GM10847 (cell line): Measurements from ENCODE around the gene SNAP91.

ENCODE experiments used
- POLR2A ChIP-seq: IDR thresholded peaks from 2 replicates; pipeline ENCODE4 v1.6.1; 2011; ENCODE audit not compliant: insufficient read length; ENCODE audit errors: extremely low read depth

SNAP91 gene

GRCh38 chr6:83677791-83678190 is 31.1 kb downstream of the SNAP91 start:
- TF ChIP-seq POLR2A, result no peak

- no peak for TF ChIP-seq POLR2A
Observed at GRCh38 chr6:83637953-83638352, 70.9 kb downstream of the SNAP91 start.

DNA sequence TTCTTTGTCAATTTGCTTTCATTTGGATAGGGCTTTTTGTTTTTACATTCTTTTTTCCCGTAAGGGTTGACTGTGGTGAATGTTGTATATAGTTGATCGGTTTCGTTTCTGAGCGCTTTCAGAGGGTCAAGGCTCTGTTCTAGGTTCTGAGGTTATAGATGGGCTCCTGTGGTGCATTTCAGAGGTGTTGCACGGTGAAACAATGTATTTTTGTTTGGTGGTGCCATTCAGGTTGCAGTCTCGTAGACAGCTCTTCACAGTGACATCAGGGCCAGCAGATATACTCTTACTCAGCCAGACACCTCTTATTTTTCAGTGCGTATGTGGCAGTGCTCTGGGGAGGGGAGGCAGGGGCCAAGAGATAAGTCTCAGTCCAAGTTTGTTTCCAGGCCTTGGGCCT is 72.1 kb downstream of the SNAP91 start:
- no peak for TF ChIP-seq POLR2A

- TF ChIP-seq POLR2A, result no peak
Observed at GRCh38 chr6:83633609-83634008, 75.3 kb downstream of the SNAP91 start.

DNA sequence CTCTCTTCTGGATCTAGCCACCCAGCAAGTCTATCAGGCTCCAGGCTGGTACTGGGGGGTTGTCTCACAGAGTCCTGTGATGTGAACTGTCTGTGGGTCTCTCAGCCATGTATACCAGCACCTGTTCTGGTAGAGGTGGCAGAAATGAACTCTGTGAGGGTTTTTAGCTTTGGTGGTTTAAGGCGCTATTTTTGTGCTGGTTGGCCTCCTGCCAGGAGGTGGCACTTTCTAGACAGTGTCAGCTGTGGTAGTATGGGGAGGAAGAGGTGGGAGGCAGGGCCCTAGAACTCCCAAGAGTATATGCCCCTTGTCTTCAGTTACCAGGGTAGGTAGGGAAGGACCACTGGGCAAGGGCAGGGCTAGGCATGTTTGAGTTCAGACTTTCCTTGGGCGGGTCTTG is 75.8 kb downstream of the SNAP91 start:
- no peak for TF ChIP-seq POLR2A

DNA sequence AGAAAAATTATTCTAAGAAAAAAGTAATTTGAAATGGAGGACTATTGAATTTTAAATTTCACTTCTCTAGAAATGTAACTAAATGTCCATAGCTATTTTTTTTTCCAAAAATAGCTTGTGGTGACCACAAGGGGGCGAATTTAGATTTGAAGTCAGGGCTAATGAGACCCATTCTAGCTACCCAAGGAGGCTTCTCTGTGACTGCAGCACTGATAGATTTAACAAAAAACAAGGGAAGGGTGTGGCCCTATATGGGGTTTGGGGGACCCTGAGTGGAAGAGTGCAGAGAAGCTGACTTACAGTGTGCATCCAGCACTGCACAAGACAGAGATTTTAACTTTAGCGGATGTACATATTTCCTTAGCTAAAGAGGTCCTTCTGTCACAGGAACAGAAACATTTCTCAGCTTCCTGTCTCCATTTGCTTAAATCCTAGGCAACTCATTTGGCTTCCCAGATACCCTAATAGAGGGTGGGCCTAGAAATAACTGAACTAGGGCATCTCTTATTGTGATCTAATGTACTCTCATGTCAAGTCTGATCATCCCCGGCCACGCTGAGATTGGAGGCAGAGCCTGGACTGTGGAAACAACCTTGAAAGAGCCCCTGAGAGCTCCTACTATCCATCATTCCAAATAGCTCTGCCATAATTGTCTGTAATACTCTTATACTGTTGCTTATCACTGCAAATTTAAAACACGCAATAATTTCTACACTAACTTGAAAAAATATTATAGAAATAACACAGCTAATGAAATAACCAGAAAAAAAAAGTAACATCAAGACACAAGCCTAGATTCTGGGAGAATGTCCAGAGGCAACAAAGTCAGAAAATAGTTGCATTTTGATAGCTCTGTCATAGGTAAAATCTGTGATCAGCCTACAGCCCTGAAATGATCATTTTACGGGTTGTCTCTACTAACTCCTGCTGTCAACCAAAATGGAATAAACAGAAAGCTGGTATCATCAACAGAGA is 93.6 kb downstream of the SNAP91 start:
- no peak for TF ChIP-seq POLR2A

- no peak for TF ChIP-seq POLR2A
Observed at GRCh38 chr6:83613378-83613777, 95.5 kb downstream of the SNAP91 start.

DNA sequence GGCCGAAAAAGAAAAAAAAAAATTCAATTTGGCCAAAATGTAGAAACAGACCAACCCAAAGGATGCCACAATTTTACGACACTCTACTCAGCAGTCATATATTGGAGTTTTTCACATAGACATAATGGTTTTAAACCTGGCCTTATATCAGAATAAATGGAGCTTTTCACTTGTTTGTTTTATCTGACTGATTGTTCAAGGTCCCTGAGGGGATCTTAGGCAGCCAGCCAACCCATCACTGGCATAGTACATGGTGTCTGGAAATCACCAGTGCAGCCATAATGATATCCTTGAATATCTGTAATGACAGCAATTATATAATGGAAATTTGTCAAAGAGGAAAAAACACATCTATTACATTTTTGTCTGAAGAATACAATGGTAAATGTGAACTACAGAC is 99.7 kb downstream of the SNAP91 start:
- no peak for TF ChIP-seq POLR2A

- no peak for TF ChIP-seq POLR2A
Observed at GRCh38 chr6:83605517-83605916, 103.4 kb downstream of the SNAP91 start.

- no peak for TF ChIP-seq POLR2A
Observed at GRCh38 chr6:83603551-83603950, 105.3 kb downstream of the SNAP91 start.

DNA sequence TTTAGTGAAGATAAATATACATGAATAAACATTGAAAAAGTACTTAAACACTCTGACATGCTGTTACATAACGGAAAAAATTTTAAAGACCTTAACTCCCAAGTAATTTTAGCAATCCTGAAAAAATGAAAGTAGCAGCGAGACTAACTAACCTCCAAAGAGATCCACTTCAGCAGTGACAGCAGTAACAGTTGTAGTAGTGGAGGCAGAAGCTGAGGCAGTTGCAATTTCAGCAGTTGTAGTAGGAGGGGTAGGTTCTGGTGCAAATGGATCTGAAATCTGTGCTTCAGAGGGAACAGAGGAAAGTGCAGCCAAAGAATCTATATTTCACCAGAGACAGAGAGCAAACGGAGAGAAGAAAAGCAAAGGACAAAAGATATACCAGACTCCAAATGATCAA is 107.8 kb downstream of the SNAP91 start:
- no peak for TF ChIP-seq POLR2A

GRCh38 chr6:83600459-83600858 is 108.4 kb downstream of the SNAP91 start:
- no peak for TF ChIP-seq POLR2A

- TF ChIP-seq POLR2A, result no peak
Observed at GRCh38 chr6:83597511-83597910, 111.4 kb downstream of the SNAP91 start.

DNA sequence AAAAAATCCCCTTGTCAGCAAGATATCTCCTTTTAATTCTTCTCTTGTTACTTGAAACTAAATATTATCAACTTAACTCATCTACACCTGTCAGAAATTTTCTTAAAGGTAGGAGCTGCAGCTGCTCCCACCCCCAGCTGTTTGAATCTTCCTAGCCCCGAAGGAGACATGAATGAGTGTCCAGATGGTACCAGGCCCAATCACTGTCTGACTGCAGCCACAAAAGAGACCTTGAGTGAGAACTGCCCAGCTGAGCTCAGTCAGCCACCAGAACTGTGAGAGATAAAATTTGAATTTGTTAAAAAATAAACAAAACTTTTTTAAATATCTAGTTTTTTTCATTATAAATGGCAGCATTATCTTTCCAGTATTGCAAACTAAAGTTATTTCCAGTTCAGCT is 111.8 kb downstream of the SNAP91 start:
- TF ChIP-seq POLR2A, result no peak

DNA sequence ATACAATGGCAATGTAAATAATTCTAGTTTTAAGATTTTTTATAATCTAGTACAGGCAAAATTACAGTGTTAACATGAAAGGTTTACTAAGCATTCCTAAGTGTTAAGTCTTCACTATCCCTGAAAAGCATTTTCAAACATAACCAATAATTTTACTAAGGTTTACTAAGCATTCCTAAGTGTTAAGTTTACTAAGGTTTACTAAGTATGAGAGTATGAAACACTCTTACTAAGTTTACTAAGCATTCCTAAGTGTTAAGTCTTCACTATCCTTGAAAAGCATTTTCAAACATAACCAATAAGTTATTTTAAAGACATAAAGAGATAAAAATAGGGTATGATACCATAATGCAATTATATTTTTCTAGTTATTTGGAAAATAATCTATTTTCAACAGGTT is 114.0 kb downstream of the SNAP91 start:
- no peak for TF ChIP-seq POLR2A

DNA sequence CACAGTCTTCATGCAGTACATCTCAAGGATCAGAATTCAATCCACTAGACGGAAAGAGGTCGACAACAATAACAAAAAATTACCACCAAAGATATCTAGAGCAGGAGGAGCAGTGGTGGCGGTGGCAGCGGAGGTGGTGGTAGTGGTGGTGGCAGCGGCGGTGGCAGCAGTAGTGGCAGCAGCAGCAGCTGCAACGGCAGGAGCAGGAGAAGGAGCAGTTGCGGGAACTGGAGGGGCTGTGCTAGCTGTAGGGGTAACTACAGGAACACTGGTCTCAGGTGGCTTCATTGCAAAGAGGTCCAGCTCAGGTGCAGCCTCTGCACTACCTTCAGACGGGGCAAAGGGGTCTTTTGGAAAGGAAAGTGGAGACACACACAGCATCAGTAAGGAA is 115.5 kb downstream of the SNAP91 start:
- TF ChIP-seq POLR2A, result no peak
